ENCODE results near the gene MED12L.

- no peak for TF ChIP-seq CTCF (IDR thresholded peaks at IDR 0.05)
- TF ChIP-seq POLR2A (IDR thresholded peaks at IDR 0.05) = no peak
These were observed 138.9 kb downstream of the MED12L start for GRCh38 chr3:151224268-151224866.

Data from esophagus squamous epithelium (tissue), 4 donors.